Effector memory CD8-positive, alpha-beta T cell (primary cell): ENCODE measurements around the gene CYSTM1.
"Not testable (repeated sequence)": the region's sequence is repeated elsewhere in the genome, so short reads cannot be mapped to it uniquely, and the experiment has no call there.

Source experiments
- ATAC-seq: fragments of 150-1000 bp; cut with Tn5 transposase; replicated peaks from 2 replicates; pipeline ENCODE4 v1.10.0; 2021; ENCODE audit warnings: mild to moderate bottlenecking, moderate library complexity
- DNase-seq, 3 experiments: peaks; one replicate each; pipeline ENCODE4 v3.0.0; 2021
- H3K27ac Mint-ChIP-seq, 2 donors: one replicate each; pipeline ENCODE4 v1.8.0; 2022; ENCODE audit warnings: mild to moderate bottlenecking in 2 of 2, mixed read lengths in 2 of 2, moderate library complexity in 2 of 2
- H3K27me3 Mint-ChIP-seq, 2 donors: one replicate each; pipeline ENCODE4 v1.8.0; 2022; ENCODE audit warnings: mixed read lengths in 2 of 2
- H3K36me3 Mint-ChIP-seq: one replicate; pipeline ENCODE4 v1.8.0; 2022; ENCODE audit warnings: mild to moderate bottlenecking, moderate library complexity, mixed read lengths; ENCODE audit not compliant: insufficient read depth
- H3K4me1 Mint-ChIP-seq, 2 donors: one replicate each; pipeline ENCODE4 v1.8.0; 2022; ENCODE audit warnings: low read depth in 2 of 2, mixed read lengths in 2 of 2
- H3K4me3 Mint-ChIP-seq, 2 donors: one replicate each; pipeline ENCODE4 v1.8.0; 2022; ENCODE audit warnings: mild to moderate bottlenecking in 2 of 2, mixed read lengths in 2 of 2, moderate library complexity in 2 of 2
- H3K9me3 Mint-ChIP-seq, 2 donors: one replicate each; pipeline ENCODE4 v1.8.0; 2022; ENCODE audit warnings: mixed read lengths in 2 of 2

CYSTM1 gene

GRCh38 chr5:140192715-140193430 is 17.9 kb downstream of the CYSTM1 start:
- no peak overlapping the region for H3K27ac Mint-ChIP-seq
- H3K9me3 Mint-ChIP-seq: no peaks in the 10 kb centered on the region
- no peaks in the 10 kb centered on the region for H3K4me1 Mint-ChIP-seq
- H3K4me3 Mint-ChIP-seq: no peak overlapping the region
- no peaks in the 10 kb centered on the region for H3K27me3 Mint-ChIP-seq
- H3K36me3 Mint-ChIP-seq: no peaks in the 10 kb centered on the region
- DNase-seq: no peak
- ATAC-seq: no peak

- no peak for ATAC-seq
- no peaks in the 10 kb centered on the region for H3K36me3 Mint-ChIP-seq
These were observed 19.7 kb downstream of the CYSTM1 start for GRCh38 chr5:140194662-140195061.

GRCh38 chr5:140196115-140196814 is 21.3 kb downstream of the CYSTM1 start:
- H3K36me3 Mint-ChIP-seq: no peaks in the 10 kb centered on the region
- DNase-seq: no peak
- H3K27ac Mint-ChIP-seq: no peak overlapping the region
- no peak overlapping the region for H3K4me3 Mint-ChIP-seq
- no peaks in the 10 kb centered on the region for H3K4me1 Mint-ChIP-seq
- H3K27me3 Mint-ChIP-seq: no peaks in the 10 kb centered on the region
- H3K9me3 Mint-ChIP-seq: no peaks in the 10 kb centered on the region
- ATAC-seq: no peak

More at GRCh38 chr5:140194662-140195061, 19.7 kb downstream of the CYSTM1 start:
- H3K4me3 Mint-ChIP-seq: no peak overlapping the region
- no peaks in the 10 kb centered on the region for H3K27me3 Mint-ChIP-seq
- H3K27ac Mint-ChIP-seq: peak overlapping the region in 1 of 2 donors; percentile 54
- H3K9me3 Mint-ChIP-seq: no peaks in the 10 kb centered on the region
- DNase-seq: no peak
- H3K4me1 Mint-ChIP-seq: no peaks in the 10 kb centered on the region

- Mint-ChIP-seq H3K36me3 (no peaks in the 10 kb centered on the region), H3K4me3 (no peak overlapping the region), H3K4me1 (no peaks in the 10 kb centered on the region), H3K9me3 (no peaks in the 10 kb centered on the region), H3K27me3 (no peaks in the 10 kb centered on the region), H3K27ac (no peak overlapping the region)
- DNase-seq (no peak), ATAC-seq (no peak)
These were observed 22.0 kb downstream of the CYSTM1 start for GRCh38 chr5:140197023-140197422.

- not testable (repeated sequence) for DNase-seq, H3K36me3 Mint-ChIP-seq, H3K27me3 Mint-ChIP-seq, H3K9me3 Mint-ChIP-seq, ATAC-seq, H3K27ac Mint-ChIP-seq, H3K4me3 Mint-ChIP-seq, H3K4me1 Mint-ChIP-seq
These were observed 23.9 kb downstream of the CYSTM1 start for GRCh38 chr5:140198915-140199314.

- Mint-ChIP-seq H3K27me3 (no peaks in the 10 kb centered on the region), H3K9me3 (no peaks in the 10 kb centered on the region)
These were observed 27.1 kb downstream of the CYSTM1 start for GRCh38 chr5:140202078-140202477.

GRCh38 chr5:140202610-140203009 is 27.6 kb downstream of the CYSTM1 start:
- Mint-ChIP-seq H3K27ac (no peak overlapping the region), H3K36me3 (no peaks in the 10 kb centered on the region)
- ATAC-seq: no peak

More at GRCh38 chr5:140202078-140202477, 27.1 kb downstream of the CYSTM1 start:
- Mint-ChIP-seq H3K4me3 (no peak overlapping the region), H3K36me3 (no peaks in the 10 kb centered on the region), H3K27ac (no peak overlapping the region), H3K4me1 (no peaks in the 10 kb centered on the region)
- no peak for ATAC-seq
- DNase-seq: no peak

GRCh38 chr5:140205216-140205615 is 30.2 kb downstream of the CYSTM1 start:
- ATAC-seq: no peak
- Mint-ChIP-seq H3K9me3 (no peaks in the 10 kb centered on the region), H3K36me3 (no peaks in the 10 kb centered on the region), H3K4me3 (no peak overlapping the region), H3K4me1 (no peaks in the 10 kb centered on the region), H3K27me3 (no peaks in the 10 kb centered on the region), H3K27ac (no peak overlapping the region)
- no peak for DNase-seq

More at GRCh38 chr5:140202610-140203009, 27.6 kb downstream of the CYSTM1 start:
- DNase-seq: no peak
- no peaks in the 10 kb centered on the region for H3K9me3 Mint-ChIP-seq
- no peaks in the 10 kb centered on the region for H3K27me3 Mint-ChIP-seq
- H3K4me1 Mint-ChIP-seq: no peaks in the 10 kb centered on the region
- H3K4me3 Mint-ChIP-seq: no peak overlapping the region

- Mint-ChIP-seq H3K4me1 (no peaks in the 10 kb centered on the region), H3K9me3 (no peaks in the 10 kb centered on the region), H3K27ac (no peak overlapping the region), H3K4me3 (no peak overlapping the region), H3K36me3 (no peaks in the 10 kb centered on the region), H3K27me3 (no peaks in the 10 kb centered on the region)
- DNase-seq (no peak), ATAC-seq (no peak)
These were observed 31.0 kb downstream of the CYSTM1 start for GRCh38 chr5:140205952-140206351.

- ATAC-seq (no peak), DNase-seq (no peak)
- H3K4me3 Mint-ChIP-seq: no peak overlapping the region
- no peaks in the 10 kb centered on the region for H3K4me1 Mint-ChIP-seq
- no peaks in the 10 kb centered on the region for H3K36me3 Mint-ChIP-seq
- H3K9me3 Mint-ChIP-seq: no peaks in the 10 kb centered on the region
- H3K27ac Mint-ChIP-seq: no peak overlapping the region
- no peaks in the 10 kb centered on the region for H3K27me3 Mint-ChIP-seq
These were observed 32.4 kb downstream of the CYSTM1 start for GRCh38 chr5:140207250-140207964.

- no peaks in the 10 kb centered on the region for H3K36me3 Mint-ChIP-seq
- no peak overlapping the region for H3K27ac Mint-ChIP-seq
- H3K4me1 Mint-ChIP-seq: no peaks in the 10 kb centered on the region
- H3K27me3 Mint-ChIP-seq: no peaks in the 10 kb centered on the region
- no peak for ATAC-seq
- no peak for DNase-seq
- no peaks in the 10 kb centered on the region for H3K9me3 Mint-ChIP-seq
- H3K4me3 Mint-ChIP-seq: no peak overlapping the region
These were observed 33.1 kb downstream of the CYSTM1 start for GRCh38 chr5:140208065-140208464.

GRCh38 chr5:140213370-140213983 is 38.5 kb downstream of the CYSTM1 start:
- Mint-ChIP-seq H3K4me3 (no peak overlapping the region), H3K4me1 (peaks cover 6 to 8% of the 10 kb centered on the region in 2 donors), H3K36me3 (no peaks in the 10 kb centered on the region), H3K27me3 (no peaks in the 10 kb centered on the region), H3K27ac (no peak overlapping the region), H3K9me3 (no peaks in the 10 kb centered on the region)
- DNase-seq: no peak
- ATAC-seq: no peak

GRCh38 chr5:140214831-140215230 is 39.8 kb downstream of the CYSTM1 start:
- Mint-ChIP-seq H3K9me3 (no peaks in the 10 kb centered on the region), H3K4me3 (no peak overlapping the region), H3K27me3 (no peaks in the 10 kb centered on the region), H3K36me3 (no peaks in the 10 kb centered on the region), H3K27ac (peak overlapping the region in 1 of 2 donors; percentile 30), H3K4me1 (peaks cover 6 to 8% of the 10 kb centered on the region in 2 donors)
- ATAC-seq: peak; percentile 40
- no peak for DNase-seq
